ENCODE data around the gene LPP.
"Not testable (repeated sequence)": the region's sequence is repeated elsewhere in the genome, so short reads cannot be mapped to it uniquely, and the experiment has no call there.

Gene LPP

DNA sequence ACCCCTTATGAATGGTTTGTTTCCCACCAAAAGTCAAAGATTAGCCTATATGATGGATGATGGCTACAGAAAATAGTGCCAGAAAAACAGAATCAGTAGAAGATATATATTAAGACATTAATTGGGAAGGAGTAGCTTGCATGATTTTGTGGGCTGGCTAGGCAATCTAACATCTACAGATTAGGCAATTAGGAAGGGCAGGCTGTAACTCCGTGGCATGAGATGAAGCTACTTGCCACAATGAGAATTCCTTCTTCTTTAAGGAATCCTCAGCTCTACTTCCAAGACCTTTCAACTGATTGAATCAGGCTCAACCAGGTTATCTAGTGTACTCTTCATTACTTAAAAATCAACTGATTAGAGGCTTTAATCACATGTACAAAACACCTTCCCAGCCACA, 426.7 kb downstream of the LPP start:
- DNase-seq = no peak

DNA sequence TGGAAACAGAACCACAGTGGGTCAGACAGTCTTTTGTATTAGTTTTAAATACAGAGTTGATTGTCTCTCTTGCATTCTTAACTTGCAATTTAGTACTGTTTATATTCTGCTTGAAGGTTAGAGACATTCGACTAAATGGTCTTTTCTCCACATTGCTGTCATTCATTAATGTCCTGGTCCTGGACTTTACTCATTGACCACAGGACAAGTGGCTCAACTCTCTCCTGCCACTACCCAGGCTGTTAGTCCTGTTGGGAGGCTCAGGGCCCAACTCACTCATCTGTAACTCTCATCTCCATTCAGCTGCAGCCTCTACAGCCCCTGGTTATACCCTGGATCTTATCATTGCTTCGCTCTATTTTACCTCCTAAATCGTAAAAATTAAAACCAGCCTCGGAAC, 427.4 kb downstream of the LPP start:
- DNase-seq = no peak

DNA sequence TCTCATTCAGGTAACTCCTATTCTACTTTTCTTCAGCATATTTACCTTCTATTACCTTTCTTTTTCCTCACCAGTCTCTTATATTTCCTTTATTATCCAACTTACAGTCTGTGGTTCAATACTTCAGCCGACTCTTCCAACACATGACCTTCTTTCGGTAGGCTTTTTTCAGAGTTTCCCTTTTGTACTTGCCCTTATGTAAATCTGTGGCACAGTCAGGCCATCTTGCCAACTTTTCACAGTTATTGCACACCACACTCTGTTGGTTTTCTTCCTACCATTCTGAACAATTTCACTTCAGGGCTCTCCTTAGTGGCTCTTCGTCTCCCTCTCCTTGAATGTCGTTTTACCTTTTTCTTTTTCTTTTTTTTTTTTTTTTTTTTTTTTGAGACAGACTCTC, 427.8 kb downstream of the LPP start:
- DNase-seq = no peak

- no peak for DNase-seq
Observed at GRCh38 chr3:188583341-188584161, 429.6 kb downstream of the LPP start.

DNA sequence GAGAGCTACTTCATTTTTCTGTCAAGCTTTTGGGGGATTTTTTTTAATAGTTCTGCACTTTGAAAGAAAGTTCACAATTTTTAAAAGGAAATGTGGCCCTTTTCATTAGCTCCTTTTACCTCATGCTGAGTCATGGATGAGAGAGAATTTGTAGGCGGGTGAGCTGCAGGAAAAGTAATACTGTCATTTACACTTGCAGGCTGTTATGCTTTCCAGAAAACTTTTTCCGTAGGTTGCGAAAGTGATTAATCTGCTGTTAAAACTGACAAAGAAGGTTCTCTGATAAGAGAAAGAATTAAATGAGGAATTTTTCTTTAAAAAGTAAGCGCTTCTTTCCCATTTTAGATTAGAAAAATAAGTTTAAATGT, 430.2 kb downstream of the LPP start:
- no peak for DNase-seq

DNA sequence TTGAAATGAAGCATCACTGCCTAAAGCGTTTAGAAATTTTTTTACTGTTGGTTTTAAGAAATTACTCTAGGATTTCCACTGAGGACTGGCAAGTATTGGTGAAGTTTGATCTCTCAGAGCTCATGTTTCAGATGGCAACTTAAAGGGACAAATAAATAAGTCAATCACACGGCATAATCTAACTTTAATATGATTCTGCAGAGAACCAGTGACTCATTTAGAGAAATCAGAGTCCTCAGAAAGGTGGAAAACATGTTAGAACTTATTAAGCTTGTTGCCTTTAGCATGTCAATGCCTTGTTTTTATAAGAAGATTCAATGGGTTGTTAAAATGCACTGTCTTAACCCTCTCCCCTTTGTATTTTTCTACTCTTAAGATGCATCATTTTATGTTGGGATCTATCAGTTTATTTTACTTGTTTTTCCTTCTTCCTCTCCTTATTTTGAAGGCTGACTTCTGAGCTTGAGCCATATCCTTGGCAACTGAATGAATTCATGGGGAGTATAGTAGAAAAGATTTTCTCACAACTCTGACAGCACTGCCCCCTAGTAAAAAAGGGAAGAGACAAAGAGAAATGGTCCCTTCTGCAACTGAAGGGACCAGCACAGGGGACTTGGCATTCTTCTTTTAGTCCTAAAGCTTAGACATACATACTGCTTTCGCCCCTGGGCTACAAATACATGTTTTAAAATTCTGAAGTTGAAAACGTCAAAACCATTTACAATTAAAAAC, 431.2 kb downstream of the LPP start:
- no peak for DNase-seq

DNA sequence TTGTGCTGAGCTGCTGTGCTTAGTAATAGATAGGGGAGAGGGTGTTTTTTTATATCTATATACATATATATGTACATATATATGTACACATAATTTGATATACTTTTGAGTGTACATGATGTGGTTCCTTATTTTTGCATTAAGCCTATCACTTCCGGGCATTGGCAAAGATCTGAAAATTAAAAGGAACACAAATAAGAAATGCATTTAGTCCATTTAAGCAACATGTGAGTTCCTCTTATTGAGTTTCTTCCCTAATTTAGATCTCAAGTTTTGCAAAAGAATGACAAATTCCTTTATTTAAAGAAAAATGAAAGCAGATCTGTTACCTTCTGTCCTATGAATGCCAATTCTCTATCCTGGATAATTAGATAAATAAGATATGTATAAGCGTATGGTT, 435.1 kb downstream of the LPP start:
- DNase-seq = no peak

DNA sequence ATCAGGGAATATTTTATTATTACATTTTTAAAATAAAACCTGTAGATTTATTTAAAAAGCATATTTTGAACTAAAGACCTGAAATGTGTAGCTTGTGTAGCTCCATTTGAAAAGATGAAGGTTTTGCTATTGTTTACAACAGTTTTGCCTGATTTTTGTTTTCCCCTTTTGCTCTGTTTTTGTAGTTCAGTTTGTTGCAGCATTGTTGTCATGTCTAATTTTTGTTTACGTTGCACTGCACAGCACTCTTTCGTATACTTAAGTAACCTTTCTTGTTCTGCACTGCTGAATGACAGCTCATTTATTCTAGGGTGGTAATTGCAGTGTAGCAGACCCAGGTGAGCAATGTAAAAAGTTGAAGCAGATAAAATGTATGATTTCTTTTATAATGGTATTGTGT, 435.8 kb downstream of the LPP start:
- no peak for DNase-seq

- DNase-seq = no peak
Observed at GRCh38 chr3:188590557-188590956, 436.6 kb downstream of the LPP start.

DNA sequence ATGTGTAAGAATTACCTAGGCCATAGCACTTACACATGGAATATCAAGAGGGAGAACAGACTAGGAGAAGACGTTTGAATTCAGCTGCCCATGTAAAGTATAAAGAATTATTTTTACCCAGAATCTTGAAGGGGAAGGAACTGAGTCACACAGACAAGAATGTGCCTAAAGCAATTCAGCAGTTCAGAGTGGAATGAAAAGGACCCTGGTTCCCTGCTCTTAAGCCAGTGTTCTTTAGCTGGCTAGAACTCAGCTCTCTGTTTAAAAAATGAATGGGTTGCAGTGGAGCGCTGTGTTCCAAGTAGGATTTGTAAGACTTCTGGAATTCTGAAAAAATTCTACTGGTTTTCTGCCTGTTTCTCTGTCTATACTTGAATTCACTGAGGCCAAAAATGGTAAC, 440.2 kb downstream of the LPP start:
- no peak for DNase-seq

- DNase-seq = no peak
Observed at GRCh38 chr3:188595890-188596376, 442.0 kb downstream of the LPP start.

- DNase-seq = no peak
Observed at GRCh38 chr3:188598894-188599293, 444.9 kb downstream of the LPP start.

DNA sequence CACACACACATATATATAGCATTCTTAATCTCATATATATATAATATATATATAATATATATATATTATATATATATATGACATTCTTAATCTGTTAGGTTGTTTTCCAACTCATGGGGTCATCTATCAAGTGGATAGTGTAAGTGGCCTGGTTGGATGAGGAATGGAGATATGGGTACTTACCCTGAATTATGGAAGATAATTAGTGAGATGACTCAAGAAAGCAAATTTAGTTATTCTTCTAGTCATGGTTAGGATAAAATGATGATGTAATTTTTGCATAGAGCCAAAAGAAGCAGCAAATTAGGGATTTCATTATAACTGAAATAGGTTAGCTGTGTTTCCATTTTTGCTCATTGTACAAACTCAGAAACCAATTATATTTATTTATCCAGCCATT, 448.2 kb downstream of the LPP start:
- no peak for DNase-seq

DNA sequence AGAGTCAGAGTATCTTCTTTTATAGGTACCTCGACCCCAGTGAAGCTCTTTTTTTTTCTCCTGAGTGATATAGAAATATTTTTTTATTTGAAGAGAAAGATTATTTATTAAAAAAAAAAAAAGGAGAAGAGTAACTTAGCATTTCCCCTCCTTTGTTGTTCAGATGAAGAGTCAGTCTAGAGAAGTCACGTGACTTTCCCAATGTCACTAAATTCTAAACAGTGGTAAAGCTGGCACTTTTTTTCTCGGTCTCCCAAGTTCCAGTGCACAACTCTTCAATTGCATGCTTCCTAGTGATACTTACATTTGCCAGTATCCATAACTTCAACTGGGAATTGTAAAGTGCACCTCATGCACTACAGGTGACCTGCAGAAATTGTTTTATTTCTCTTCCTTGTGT, 448.7 kb downstream of the LPP start:
- no peak for DNase-seq

DNA sequence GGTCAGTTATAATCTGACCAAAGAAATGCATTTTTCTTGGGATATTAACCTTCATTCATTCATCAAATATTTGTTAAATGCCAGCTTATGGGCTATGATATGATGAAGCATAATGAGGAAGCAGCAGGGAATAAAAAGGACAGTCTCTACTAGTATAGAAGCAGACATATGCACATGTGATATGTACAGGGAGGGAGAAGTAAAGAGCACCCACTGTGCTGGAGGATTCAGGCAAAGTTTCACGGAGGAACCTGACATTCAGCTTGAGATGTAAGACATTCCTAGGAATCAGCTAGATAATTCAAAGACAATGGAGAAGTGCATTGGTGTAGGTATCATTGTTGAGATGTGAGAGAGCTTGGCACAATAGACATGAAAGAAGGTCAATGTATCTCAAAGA, 450.7 kb downstream of the LPP start:
- no peak for DNase-seq

DNA sequence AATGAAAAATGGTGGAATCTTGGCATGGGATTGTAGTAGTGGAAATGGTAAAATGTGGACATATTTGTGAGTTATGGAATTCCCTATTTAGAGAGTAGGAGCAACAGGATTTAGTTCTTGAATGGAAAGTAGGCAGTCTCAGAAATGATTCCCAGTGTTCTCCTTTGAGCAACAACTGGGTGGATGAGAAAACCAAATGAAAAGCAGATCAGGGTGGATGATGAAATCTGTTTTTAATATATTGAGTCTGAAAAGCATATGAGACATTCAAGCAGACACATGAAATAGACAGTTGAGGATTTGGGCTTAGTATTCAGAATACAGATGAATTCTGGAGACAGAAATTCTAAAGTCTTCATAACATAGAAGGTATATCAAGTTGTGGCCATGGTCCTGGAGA, 451.3 kb downstream of the LPP start:
- DNase-seq = no peak

DNA sequence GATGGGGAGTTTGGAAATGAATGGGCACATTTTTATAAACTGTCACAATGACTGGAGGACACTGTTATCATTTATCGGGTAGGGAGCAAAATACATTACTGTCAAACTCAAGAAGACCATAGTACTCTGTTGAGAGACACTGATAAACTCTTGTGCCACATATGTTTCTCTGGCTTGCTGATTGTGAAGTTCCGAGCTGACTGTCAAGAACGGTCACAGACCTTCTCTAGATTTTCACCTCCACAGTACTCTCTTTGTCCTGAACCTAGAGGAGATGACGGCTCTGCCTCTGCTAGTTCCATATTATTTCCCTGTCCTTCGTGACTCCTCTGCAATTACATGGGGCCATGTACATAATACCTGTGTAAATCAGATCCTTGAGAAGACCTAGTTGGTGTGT, 451.9 kb downstream of the LPP start:
- no peak for DNase-seq

GRCh38 chr3:188607805-188608315, 453.9 kb downstream of the LPP start:
- no peak for DNase-seq

DNA sequence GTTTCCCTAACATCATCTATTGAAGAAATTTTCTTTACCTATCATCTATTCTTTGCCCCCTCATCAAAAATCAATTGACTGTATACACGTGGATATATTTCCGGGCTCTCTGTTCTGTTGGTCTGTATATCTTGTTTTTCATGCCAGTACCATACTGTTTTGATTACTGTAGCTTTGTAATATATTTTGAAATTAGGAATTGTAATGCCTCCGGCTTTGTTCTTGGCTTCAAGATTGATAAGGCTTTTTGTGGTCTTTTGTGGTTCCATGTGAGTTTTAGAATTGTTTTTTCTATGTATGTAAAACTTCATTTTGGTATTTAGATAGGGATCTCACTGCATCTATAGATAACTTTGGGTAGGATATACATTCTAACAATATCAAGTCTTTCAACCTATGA, 454.4 kb downstream of the LPP start:
- DNase-seq = no peak

DNA sequence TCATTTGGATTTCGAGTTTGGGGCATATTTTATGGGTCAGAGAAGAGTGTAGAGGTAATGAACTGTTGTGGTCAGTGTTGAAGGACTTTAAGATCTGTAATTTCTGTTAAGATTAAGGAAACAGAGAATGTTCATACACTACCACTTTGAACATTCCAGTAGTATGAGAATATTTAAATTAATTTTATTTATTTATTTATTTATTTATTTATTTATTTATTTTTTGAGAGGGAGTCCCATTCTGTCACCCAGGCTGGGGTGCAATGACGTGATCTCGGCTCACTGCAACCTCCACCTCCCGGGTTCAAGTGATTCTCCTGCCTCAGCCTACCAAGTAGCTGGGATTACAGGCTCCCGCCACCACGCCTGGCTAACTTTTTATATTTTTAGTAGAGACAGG, 459.8 kb downstream of the LPP start:
- DNase-seq = not testable (repeated sequence)

DNA sequence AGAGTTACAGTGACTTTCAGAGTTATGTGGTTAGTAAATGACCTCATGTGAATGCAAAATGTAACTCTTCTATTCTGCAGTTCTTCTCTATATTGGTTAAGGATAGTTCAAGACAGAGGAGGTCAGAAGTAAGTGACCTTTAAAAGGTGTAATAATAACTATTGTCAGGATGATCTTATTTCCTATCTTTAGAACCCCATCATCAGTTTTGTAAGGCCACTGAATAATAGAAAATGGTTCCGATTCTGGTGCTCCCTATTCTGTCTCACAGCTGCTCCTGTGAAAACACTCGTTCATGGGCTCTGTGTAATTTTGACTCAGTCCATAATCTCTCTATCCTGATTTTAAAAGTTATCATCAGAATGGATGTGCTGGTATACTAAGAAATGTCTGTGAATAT, 463.3 kb downstream of the LPP start:
- DNase-seq = no peak

GRCh38 chr3:188617988-188618701, 464.2 kb downstream of the LPP start:
- DNase-seq = no peak

- DNase-seq = no peak
Observed at GRCh38 chr3:188620752-188621151, 466.8 kb downstream of the LPP start.

DNA sequence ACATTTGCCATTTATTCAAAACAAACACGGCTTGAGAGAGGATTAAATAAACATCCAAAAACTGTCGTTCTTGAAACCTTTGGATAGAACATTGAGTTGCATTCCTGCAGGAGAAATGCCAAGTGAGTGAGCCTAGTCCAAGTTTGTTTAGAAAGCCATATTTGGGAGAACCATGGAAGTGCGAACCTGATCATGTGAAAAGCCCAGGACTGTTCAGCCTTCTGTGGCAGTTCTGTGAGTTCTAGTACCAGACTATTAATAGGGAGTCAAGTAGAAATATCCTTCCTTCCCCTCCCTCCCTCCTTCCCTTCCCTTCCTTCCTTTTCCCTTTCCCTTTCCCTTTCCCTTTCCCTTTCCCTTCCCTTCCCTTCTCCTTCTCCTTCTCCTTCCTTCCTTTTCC, 470.4 kb downstream of the LPP start:
- DNase-seq = no peak

Measured in DMS79 treated with DMSO at 0.1 percent for 48 hours (cell line).